GM10248 (cell line): Measurements from ENCODE around the gene UNC5A.

Experiments used
- CTCF ChIA-PET: fragments of 300-600 bp; sonication (Branson Sonifier 250); formaldehyde crosslinking; extraction: SDS; loops from one replicate; lab custom pipeline; 2021; ENCODE audit warnings: antibody characterized with exemption; lab: Yijun Ruan, JAX
- POLR2A ChIA-PET: fragments of 350-650 bp; sonication (Branson Sonifier 250); formaldehyde crosslinking; extraction: SDS; loops from one replicate; lab custom pipeline; 2020; ENCODE audit warnings: antibody characterized with exemption; lab: Yijun Ruan, JAX
- DNase-seq: peaks from one replicate; pipeline ENCODE4 v3.0.0; 2012; ENCODE audit errors: extremely low spot score
- TF ChIP-seq, protein P1 (sequence below): IDR thresholded peaks from 2 replicates; pipeline ENCODE4 v1.5.1; 2012; ENCODE audit warnings: mild to moderate bottlenecking, low read depth; ENCODE audit errors: extremely low read depth, missing control alignments, control extremely low read depth

The UNC5A gene

DNA sequence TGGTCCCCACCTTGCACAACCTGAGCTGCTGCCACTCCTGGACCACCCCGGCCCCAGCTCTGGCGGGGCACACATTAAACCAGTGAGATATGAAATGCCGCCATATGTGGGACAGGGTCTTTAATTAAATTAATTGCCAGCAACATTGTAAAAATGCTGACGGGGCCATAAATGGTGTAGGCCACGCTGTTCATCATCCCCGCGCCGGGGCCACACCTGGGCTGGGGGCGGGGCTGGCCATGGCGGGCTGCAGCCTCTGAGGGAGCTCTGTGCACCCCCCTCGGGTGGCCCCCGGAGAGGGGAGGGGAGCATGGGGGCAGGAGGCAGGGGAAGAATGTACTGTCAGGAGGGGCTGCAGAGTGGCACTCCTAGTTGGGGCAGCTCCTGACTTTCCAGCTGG lies 41.0 kb downstream of the UNC5A start:
- CTCF ChIA-PET, result no interaction called here
- TF ChIP-seq, protein P1, sequence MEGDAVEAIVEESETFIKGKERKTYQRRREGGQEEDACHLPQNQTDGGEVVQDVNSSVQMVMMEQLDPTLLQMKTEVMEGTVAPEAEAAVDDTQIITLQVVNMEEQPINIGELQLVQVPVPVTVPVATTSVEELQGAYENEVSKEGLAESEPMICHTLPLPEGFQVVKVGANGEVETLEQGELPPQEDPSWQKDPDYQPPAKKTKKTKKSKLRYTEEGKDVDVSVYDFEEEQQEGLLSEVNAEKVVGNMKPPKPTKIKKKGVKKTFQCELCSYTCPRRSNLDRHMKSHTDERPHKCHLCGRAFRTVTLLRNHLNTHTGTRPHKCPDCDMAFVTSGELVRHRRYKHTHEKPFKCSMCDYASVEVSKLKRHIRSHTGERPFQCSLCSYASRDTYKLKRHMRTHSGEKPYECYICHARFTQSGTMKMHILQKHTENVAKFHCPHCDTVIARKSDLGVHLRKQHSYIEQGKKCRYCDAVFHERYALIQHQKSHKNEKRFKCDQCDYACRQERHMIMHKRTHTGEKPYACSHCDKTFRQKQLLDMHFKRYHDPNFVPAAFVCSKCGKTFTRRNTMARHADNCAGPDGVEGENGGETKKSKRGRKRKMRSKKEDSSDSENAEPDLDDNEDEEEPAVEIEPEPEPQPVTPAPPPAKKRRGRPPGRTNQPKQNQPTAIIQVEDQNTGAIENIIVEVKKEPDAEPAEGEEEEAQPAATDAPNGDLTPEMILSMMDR, result no peak

DNA sequence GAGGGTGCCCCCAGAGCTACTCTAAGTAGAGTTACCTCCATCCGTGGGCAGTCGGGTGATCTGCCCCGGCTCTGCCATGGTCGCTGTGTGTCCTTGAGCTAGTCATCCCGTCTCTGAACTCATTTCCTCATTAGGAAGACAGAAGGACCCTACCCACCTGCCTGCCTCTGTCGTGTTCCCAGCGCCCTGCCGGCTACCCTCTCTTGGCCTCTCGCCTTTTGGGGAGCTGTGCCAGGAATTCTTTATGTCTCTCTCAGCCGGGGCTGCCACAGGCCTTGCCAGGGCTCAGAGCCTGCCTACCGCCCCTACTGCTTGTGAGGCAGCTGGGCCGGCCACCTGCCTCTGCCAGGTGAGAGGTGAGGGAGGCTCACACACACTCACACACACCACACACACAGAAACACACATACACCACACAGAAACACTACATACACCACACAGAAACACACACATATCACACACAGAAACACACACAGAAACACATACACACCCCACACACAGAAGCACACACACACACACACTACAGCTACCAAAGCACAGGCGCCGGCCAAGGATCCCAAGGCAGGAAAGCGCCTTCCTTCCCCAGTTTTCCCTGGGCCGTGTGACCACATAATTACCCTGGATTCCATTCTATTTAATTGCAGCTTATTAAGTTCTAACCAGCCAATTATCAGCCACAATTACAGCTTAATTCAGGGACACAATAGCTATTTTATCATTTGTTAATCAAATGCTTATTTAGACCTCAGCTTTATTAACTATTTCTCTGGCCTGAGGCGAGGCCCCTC lies 41.7 kb downstream of the UNC5A start:
- TF ChIP-seq, protein P1, result no peak
- no peak for DNase-seq
- CTCF ChIA-PET, result interaction anchor here (1.2 to 1.3 kb wide), 3 partner anchors 15 to 230 kb away, joined by 3 to 4 read pairs (median 3); no protein-coding TSS in a partner anchor
- POLR2A ChIA-PET, result no interaction called here

More for the DNA sequence above, 41.0 kb downstream of the UNC5A start:
- no peak for DNase-seq
- POLR2A ChIA-PET, result no interaction called here

DNA sequence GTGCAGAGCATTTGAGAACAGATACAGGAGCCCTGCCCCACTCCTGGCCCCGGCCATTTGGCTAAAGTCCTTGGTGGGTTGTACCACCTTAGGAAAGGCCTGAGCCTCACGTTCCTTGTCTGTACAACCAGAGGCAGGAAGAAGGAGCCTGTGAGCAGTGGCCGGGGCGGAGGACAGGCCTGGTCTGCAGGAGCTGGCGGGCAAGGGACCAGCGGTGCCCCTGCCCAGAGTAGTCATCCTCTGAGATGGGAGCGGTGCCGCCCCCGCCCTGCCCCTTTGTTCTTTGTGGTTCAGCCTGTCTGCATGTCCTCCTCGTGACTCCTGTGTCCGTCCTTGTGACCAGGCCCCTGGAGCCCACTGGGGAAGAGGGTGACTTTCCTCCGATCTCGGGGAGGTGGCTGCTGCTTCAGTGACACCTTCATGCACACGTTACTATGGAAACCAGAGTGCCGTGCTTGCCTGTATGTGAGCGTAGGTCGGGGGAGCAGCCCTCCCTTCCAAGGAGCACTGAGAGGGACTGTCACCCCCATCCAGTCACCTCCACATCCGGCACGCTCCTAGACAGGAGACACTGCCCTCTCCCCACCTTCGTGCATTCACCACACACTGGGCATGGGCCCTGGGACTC lies 42.9 kb downstream of the UNC5A start:
- DNase-seq, result no peak
- POLR2A ChIA-PET, result no interaction called here
- CTCF ChIA-PET, result interaction anchor here (1.2 kb wide), 1 partner anchor 13 kb away, joined by 3 read pairs; no protein-coding TSS in a partner anchor
- TF ChIP-seq, protein P1, result no peak

DNA sequence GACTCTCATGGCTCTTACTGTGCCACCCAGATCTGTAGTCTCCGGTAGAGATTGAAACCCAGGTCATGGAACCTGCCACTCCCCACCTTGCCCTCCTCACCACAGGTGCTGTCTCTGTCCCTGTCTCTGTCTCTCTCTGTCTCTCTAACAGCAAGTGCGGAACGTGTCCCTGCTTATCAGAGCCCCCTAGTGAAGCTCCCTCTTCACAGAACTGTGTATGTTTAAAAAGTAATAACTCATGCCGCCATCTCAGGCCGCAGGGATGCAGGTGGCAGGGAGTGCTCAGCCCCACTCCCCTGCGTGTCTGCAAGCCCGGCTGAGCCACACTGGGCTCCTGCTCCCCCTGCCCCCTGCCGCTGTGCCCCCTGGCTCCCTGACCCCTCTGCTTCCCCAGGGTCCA lies 43.8 kb downstream of the UNC5A start:
- no peak for DNase-seq
- TF ChIP-seq, protein P1, result no peak
- ChIA-PET CTCF (no interaction called here), POLR2A (no interaction called here)

DNA sequence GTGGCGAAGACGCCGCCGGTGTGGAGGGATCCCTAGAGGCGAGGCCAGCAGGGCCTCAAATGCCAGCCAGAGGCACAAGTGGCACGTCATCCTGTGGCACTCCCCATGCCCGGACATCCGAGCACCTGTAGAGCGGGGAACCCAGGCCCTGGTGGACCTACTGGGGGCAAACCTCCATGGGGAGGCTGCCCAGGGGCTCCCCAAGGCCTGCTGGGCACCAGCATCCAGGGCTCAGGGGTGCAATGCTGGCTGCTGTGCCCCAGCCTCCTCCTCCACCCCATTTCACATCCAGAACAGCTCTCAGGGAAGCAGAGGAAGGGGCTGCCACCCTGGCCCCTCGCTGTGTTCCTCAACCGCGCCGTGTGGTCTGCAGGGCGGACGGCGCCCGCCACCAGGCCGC lies 45.2 kb downstream of the UNC5A start:
- ChIA-PET POLR2A (no interaction called here), CTCF (no interaction called here)
- no peak for DNase-seq
- TF ChIP-seq, protein P1, result no peak

DNA sequence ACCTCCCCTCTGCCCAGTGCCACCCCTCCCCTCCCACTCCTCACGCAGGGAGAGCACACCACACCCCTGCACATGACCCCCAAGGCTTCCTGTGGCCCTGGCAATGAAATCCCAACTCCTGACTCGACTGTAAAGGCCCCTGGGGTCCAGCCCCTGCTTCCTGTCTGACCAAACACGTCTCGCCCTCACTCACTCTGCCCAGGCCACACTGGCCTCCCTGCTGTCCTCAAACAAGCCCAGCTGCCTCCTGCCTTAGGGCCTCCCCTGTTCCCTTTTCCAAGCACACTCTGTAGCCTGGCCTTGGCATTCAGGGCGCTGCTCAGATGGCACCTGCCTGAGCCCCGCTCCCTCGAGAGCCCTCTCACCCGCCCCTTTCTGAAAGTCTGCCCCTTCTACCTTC lies 46.4 kb downstream of the UNC5A start:
- DNase-seq, result no peak
- ChIA-PET CTCF (no interaction called here), POLR2A (no interaction called here)
- TF ChIP-seq, protein P1, result no peak
